Lower leg skin (tissue), 3 donors: ENCODE results near the gene COTL1.
"Not testable (repeated sequence)": the region's sequence is repeated elsewhere in the genome, so short reads cannot be mapped to it uniquely, and the experiment has no call there.

Experiments
- CTCF ChIP-seq, 3 donors: fragments of 450-650 bp; IDR thresholded peaks; one replicate each; pipeline ENCODE4 v1.5.1; 2016; ENCODE audit warnings: antibody characterized with exemption in 3 of 3, mild to moderate bottlenecking in 3 of 3, moderate library complexity in 2 of 3
- POLR2A ChIP-seq, 2 donors: fragments of 450-650 bp; IDR thresholded peaks; one replicate each; pipeline ENCODE4 v1.6.1; 2016 to 2017; ENCODE audit warnings: antibody characterized with exemption in 2 of 2, mild to moderate bottlenecking in 1 of 2, moderate library complexity in 1 of 2

- not testable (repeated sequence) for TF ChIP-seq CTCF, POLR2A (IDR thresholded peaks at IDR 0.05)
Observed at GRCh38 chr16:84620913-84621312, 3.0 kb upstream of the COTL1 start.
